ENCODE measurements around the gene TRPM1.

Gene TRPM1

DNA sequence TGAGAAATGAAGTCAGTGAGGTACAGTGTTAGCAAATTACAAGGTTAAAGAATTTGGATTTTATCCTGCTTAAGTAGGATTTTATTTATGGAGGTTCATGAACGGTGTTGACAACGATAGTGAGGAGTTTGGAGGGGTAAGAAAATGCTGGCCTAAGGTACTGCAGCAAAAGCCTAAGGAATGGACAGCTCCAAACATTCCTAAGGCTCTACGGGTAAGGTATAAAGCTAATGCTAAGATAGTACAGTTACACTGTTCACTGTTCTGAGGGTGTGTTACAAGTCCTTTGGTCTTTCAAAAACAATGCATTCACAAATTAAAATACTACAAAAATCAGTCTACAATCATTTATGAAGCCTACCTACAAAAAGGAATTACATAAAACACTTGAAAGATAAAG, 117.4 kb downstream of the TRPM1 start:
- TF ChIP-seq, protein P1, sequence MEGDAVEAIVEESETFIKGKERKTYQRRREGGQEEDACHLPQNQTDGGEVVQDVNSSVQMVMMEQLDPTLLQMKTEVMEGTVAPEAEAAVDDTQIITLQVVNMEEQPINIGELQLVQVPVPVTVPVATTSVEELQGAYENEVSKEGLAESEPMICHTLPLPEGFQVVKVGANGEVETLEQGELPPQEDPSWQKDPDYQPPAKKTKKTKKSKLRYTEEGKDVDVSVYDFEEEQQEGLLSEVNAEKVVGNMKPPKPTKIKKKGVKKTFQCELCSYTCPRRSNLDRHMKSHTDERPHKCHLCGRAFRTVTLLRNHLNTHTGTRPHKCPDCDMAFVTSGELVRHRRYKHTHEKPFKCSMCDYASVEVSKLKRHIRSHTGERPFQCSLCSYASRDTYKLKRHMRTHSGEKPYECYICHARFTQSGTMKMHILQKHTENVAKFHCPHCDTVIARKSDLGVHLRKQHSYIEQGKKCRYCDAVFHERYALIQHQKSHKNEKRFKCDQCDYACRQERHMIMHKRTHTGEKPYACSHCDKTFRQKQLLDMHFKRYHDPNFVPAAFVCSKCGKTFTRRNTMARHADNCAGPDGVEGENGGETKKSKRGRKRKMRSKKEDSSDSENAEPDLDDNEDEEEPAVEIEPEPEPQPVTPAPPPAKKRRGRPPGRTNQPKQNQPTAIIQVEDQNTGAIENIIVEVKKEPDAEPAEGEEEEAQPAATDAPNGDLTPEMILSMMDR (conservative IDR thresholded peaks at IDR 0.05; ENCODE audit: low read depth, low read length), result no peak
- no peak for DNase-seq (ENCODE audit: low read depth)
- H3K4me3 ChIP-seq (ENCODE audit: low read length), result no peak overlapping the region

DNA sequence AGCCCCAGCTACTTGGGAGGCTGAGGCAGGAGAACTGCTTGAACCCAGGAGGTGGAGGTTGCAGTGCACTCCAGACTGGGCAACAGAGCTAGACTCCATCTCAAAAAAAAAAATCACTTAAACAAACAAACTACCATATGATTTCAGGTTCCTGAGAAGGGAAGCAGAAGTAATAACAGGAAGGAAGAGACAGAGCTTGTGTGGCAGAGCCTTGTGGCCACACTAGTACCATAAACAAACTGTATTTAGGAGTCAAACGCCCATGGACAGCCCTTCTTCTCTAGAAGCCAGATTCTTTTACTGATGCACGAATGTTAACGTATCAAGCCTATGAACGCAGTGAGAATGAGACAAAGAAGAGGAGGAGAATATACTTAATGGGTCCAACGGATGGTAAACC, 122.1 kb downstream of the TRPM1 start:
- no peak for DNase-seq (ENCODE audit: low read depth)
- TF ChIP-seq, protein P1 (conservative IDR thresholded peaks at IDR 0.05; ENCODE audit: low read depth, low read length), result no peak
- H3K4me3 ChIP-seq (ENCODE audit: low read length), result no peak overlapping the region

DNA sequence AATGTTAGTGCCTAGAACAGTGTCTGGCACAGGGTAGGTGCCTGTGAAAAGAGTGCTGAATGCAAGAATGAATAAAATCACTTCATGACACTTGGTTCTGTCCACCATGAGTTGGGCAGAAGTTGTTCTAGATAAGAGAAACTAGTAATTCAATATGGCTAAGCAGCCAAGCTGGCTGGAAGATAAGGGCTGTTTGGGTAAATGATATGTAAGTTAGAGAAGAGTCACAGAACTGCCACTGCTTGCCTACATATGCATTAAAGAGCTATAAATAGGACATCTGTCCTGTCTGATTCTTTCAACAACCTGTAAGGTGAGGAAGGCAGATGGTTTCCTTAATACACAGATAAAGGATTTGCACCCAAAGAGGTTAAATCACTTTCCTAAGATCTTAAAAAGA, 123.2 kb downstream of the TRPM1 start:
- TF ChIP-seq, protein P1 (conservative IDR thresholded peaks at IDR 0.05; ENCODE audit: low read depth, low read length), result no peak
- no peak for DNase-seq (ENCODE audit: low read depth)

DNA sequence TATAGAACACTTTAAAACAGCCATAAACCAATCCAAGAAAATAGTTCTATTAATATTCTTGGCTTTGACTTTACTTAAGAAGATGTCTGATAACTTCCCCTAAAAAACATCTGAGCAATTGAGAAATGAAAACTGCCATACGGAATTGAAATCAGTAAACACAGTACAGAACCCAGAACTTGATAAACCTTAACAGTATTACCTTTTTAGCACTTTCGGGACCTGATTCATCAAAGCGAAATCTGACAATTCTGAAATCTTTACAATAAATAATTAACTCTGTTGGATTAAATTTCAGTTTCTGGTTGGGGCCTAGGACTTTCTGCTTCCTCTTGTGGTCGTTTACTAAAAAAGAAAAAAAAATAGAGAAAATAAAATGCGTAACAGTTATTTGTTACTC, 127.4 kb downstream of the TRPM1 start:
- no peak for DNase-seq (ENCODE audit: low read depth)
- TF ChIP-seq, protein P1 (conservative IDR thresholded peaks at IDR 0.05; ENCODE audit: low read depth, low read length), result no peak
- no peak overlapping the region for H3K4me3 ChIP-seq (ENCODE audit: low read length)

More for the DNA sequence above, 123.2 kb downstream of the TRPM1 start:
- H3K4me3 ChIP-seq (ENCODE audit: low read length), result no peak overlapping the region

DNA sequence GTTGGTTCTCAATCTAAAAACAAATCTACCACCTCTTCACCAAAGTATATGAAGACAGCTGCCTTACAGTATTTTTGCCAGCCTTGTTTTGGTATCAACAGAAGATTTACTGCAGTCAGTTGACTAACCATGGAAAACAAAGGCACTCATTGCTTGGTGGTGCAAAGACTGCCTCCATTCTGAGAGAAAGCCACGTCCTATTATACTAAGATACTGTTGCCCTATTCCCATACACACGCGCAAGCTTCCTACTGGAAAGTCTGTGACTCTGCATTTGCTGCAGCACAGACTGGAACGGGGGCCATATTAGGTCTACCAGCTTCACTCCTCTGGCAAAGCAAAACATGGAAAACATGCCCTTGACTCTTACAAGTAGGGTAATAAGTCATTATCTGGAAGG, 128.1 kb downstream of the TRPM1 start:
- TF ChIP-seq, protein P1 (conservative IDR thresholded peaks at IDR 0.05; ENCODE audit: low read depth, low read length), result no peak
- no peak for DNase-seq (ENCODE audit: low read depth)
- no peak overlapping the region for H3K4me3 ChIP-seq (ENCODE audit: low read length)

DNA sequence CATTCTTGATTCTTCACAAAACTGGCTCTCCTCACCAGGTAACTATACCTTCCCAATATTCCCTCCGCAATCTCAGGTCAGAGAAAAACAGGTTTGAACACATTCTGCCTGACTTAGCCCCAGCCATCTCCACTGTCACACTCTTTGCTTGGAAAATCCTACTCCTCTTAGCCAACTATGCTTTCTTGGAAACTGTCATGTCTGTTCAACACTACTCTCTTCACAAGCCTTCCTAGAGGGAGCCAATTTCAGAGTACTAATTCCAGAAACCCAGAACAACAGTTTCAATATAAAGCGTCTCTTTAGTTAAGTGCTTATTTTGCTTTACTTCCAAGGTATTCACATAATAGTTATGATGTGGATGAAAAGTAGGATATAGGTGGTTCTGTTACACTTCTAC, 131.8 kb downstream of the TRPM1 start:
- no peak overlapping the region for H3K4me3 ChIP-seq (ENCODE audit: low read length)
- DNase-seq (ENCODE audit: low read depth), result no peak
- TF ChIP-seq, protein P1 (conservative IDR thresholded peaks at IDR 0.05; ENCODE audit: low read depth, low read length), result no peak

DNA sequence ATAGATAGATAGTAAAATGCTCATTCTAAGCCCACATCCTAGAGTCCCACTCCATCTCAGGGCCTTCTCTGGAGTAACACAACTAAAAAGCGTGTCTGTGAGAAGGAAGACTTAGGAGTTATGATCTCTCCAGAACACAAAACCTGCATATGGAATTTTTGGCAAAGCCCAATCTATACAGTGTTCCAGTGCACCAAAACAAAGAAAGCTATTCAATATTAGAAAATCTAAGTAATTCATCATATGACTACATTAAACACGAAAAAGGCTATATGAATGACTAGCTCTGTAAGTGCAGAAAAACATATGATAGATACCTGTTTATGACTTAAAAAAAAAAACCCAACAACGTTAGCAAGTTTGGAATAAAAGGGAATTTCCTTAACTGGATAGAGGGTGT, 137.8 kb downstream of the TRPM1 start:
- TF ChIP-seq, protein P1 (conservative IDR thresholded peaks at IDR 0.05; ENCODE audit: low read depth, low read length), result no peak
- DNase-seq (ENCODE audit: low read depth), result no peak
- H3K4me3 ChIP-seq (ENCODE audit: low read length), result no peak overlapping the region
